WTC11 (cell line): Measurements from ENCODE around the gene GZMM. TPM values are rescaled to one million over a fixed set of nuclear protein-coding genes. Genes with fewer than 3 reads are reported as not detected.

Experiments used
- ATAC-seq: fragments of 200-7000 bp; cut with Tn5 transposase; 2 replicates; pipeline ENCODE4 v1.10.0; 2021; ENCODE audit warnings: mild to moderate bottlenecking, moderate library complexity
- CTCF ChIA-PET: fragments of 300-600 bp; sonication (Branson Sonifier 250); formaldehyde crosslinking; loops from one replicate; lab custom pipeline; 2021; ENCODE audit warnings: antibody characterized with exemption; lab: Charles Lee
- POLR2A ChIA-PET: fragments of 350-600 bp; sonication (Branson Sonifier 250); formaldehyde crosslinking; loops from one replicate; lab custom pipeline; 2021; ENCODE audit warnings: antibody characterized with exemption; lab: Charles Lee
- DNase-seq: peaks from one replicate; pipeline ENCODE4 v3.0.0; 2021; ENCODE audit warnings: low spot score
- H3K27ac Mint-ChIP-seq: 2 replicates; pipeline ENCODE4 v1.8.0; 2021; ENCODE audit warnings: mixed read lengths
- H3K27me3 Mint-ChIP-seq: 2 replicates; pipeline ENCODE4 v1.8.0; 2021; ENCODE audit warnings: low read depth, mild to moderate bottlenecking, moderate library complexity, mixed read lengths
- H3K36me3 Mint-ChIP-seq: 2 replicates; pipeline ENCODE4 v1.8.0; 2021; ENCODE audit warnings: mixed read lengths
- H3K4me1 Mint-ChIP-seq: 2 replicates; pipeline ENCODE4 v1.8.0; 2022; ENCODE audit warnings: mixed read lengths
- H3K4me3 Mint-ChIP-seq: 2 replicates; pipeline ENCODE4 v1.8.0; 2021; ENCODE audit warnings: mild to moderate bottlenecking, moderate library complexity, mixed read lengths
- H3K9me3 Mint-ChIP-seq: 2 replicates; pipeline ENCODE4 v1.8.0; 2021; ENCODE audit warnings: mixed read lengths
- AFF4 ChIP-seq: sonication (generic); formaldehyde crosslinking; IDR thresholded peaks from 2 replicates; pipeline ENCODE4 v1.8.1; 2023; ENCODE audit warnings: mild to moderate bottlenecking, missing genetic modification reagents, borderline replicate concordance
- ATF1 ChIP-seq: sonication (generic); formaldehyde crosslinking; IDR thresholded peaks from 2 replicates; pipeline ENCODE4 v1.8.1; 2023; ENCODE audit warnings: mild to moderate bottlenecking, moderate library complexity, missing genetic modification reagents
- ATF2 ChIP-seq: sonication (generic); formaldehyde crosslinking; IDR thresholded peaks from 2 replicates; pipeline ENCODE4 v1.8.1; 2022; ENCODE audit warnings: low read depth, missing genetic modification reagents, borderline replicate concordance
- ATF3 ChIP-seq: sonication (generic); formaldehyde crosslinking; conservative IDR thresholded peaks from 2 replicates; pipeline ENCODE4 v1.8.1; 2022; ENCODE audit warnings: mild to moderate bottlenecking, missing genetic modification reagents
- CREB1 ChIP-seq: sonication (generic); formaldehyde crosslinking; IDR thresholded peaks from 2 replicates; pipeline ENCODE4 v1.8.0; 2023; ENCODE audit warnings: mild to moderate bottlenecking, missing genetic modification reagents
- CTCF ChIP-seq: fragments of 200-600 bp; IDR thresholded peaks from 2 replicates; pipeline ENCODE4 v1.8.0; 2022; ENCODE audit warnings: antibody characterized with exemption
- EMX1 ChIP-seq: fragments of 250-450 bp; sonication (Bioruptor Pico); IDR thresholded peaks from 2 replicates; pipeline ENCODE4 v1.8.0; 2021; ENCODE audit warnings: mild to moderate bottlenecking
- FOXP1 ChIP-seq: sonication (generic); formaldehyde crosslinking; IDR thresholded peaks from 2 replicates; pipeline ENCODE4 v1.8.0; 2022; ENCODE audit warnings: missing genetic modification reagents, mild to moderate bottlenecking, moderate library complexity, borderline replicate concordance
- HMGA2 ChIP-seq: fragments of 250-450 bp; sonication (Bioruptor Pico); IDR thresholded peaks from 2 replicates; pipeline ENCODE4 v1.4.0; 2021; ENCODE audit warnings: mild to moderate bottlenecking, moderate library complexity
- IRF1 ChIP-seq: sonication (generic); formaldehyde crosslinking; IDR thresholded peaks from 2 replicates; pipeline ENCODE4 v1.8.0; 2023; ENCODE audit warnings: missing genetic modification reagents
- KAT7 ChIP-seq: sonication (generic); formaldehyde crosslinking; IDR thresholded peaks from 2 replicates; pipeline ENCODE4 v1.8.1; 2023; ENCODE audit warnings: missing genetic modification reagents, mild to moderate bottlenecking, borderline replicate concordance
- MLX ChIP-seq: sonication (generic); formaldehyde crosslinking; IDR thresholded peaks from 2 replicates; pipeline ENCODE4 v1.8.1; 2023; ENCODE audit warnings: mild to moderate bottlenecking, missing genetic modification reagents, moderate library complexity
- MYBL2 ChIP-seq: sonication (generic); formaldehyde crosslinking; IDR thresholded peaks from 2 replicates; pipeline ENCODE4 v1.8.1; 2023; ENCODE audit warnings: mild to moderate bottlenecking, moderate library complexity, missing genetic modification reagents
- NFATC4 ChIP-seq: fragments of 250-450 bp; sonication (Bioruptor Pico); IDR thresholded peaks from 2 replicates; pipeline ENCODE4 v1.9.0; 2021; ENCODE audit warnings: mild to moderate bottlenecking
- NFE2L1 ChIP-seq: sonication (generic); formaldehyde crosslinking; IDR thresholded peaks from 2 replicates; pipeline ENCODE4 v1.8.1; 2023; ENCODE audit warnings: missing genetic modification reagents
- NR2C2 ChIP-seq: sonication (generic); formaldehyde crosslinking; IDR thresholded peaks from 2 replicates; pipeline ENCODE4 v1.8.0; 2022; ENCODE audit warnings: mild to moderate bottlenecking, missing genetic modification reagents
- SMAD3 ChIP-seq: sonication (generic); formaldehyde crosslinking; IDR thresholded peaks from 2 replicates; pipeline ENCODE4 v1.8.0; 2022; ENCODE audit warnings: missing genetic modification reagents, mild to moderate bottlenecking, borderline replicate concordance
- STAT6 ChIP-seq: sonication (generic); formaldehyde crosslinking; conservative IDR thresholded peaks from 2 replicates; pipeline ENCODE4 v1.8.1; 2023; ENCODE audit warnings: mild to moderate bottlenecking, low read depth, missing genetic modification reagents, moderate library complexity
- TEAD4 ChIP-seq: sonication (generic); formaldehyde crosslinking; IDR thresholded peaks from 2 replicates; pipeline ENCODE4 v1.8.0; 2022; ENCODE audit warnings: mild to moderate bottlenecking, missing genetic modification reagents
- ZBTB43 ChIP-seq: sonication (generic); formaldehyde crosslinking; IDR thresholded peaks from 2 replicates; pipeline ENCODE4 v1.8.1; 2023; ENCODE audit warnings: mild to moderate bottlenecking, missing genetic modification reagents
- ZNF219 ChIP-seq: sonication (generic); formaldehyde crosslinking; IDR thresholded peaks from 2 replicates; pipeline ENCODE4 v1.8.0; 2023; ENCODE audit warnings: missing genetic modification reagents, mild to moderate bottlenecking, borderline replicate concordance
- ZNF396 ChIP-seq: fragments of 250-450 bp; sonication (Bioruptor Pico); IDR thresholded peaks from 2 replicates; pipeline ENCODE4 v1.8.0; 2021; ENCODE audit warnings: mild to moderate bottlenecking, moderate library complexity, borderline replicate concordance
- total RNA-seq: library from RNA; stranded (reverse); gene quantifications from 3 replicates; pipeline ENCODE4 v1.2.3, GENCODE V29; 2021

GZMM gene
- total RNA-seq, 1 experiment from 2014 or later = 0.68 TPM

GRCh38 chr19:579111-579841 is 35.4 kb downstream of the GZMM start:
- H3K27me3 Mint-ChIP-seq = no peaks in the 10 kb centered on the region
- no peak for DNase-seq
- CTCF ChIA-PET = no interaction called here
- POLR2A ChIA-PET = interaction anchor here (0.6 kb wide), 1 partner anchor 390 kb away, joined by 4 read pairs; no protein-coding TSS in a partner anchor
- no peak overlapping the region for H3K4me3 Mint-ChIP-seq
- peaks cover 17% of the 10 kb centered on the region for H3K4me1 Mint-ChIP-seq
- H3K36me3 Mint-ChIP-seq = 0 out of 2 replicates have a peak, but pooled peaks cover 2% of the 10 kb centered on the region
- no peak overlapping the region for H3K27ac Mint-ChIP-seq
- ATAC-seq = no peak
- no peak for TF ChIP-seq IRF1
- TF ChIP-seq HMGA2 = no peak
- no peak for TF ChIP-seq NFATC4
- TF ChIP-seq TEAD4 (CRISPR knock-in tag) = no peak
- no peak for TF ChIP-seq MLX
- no peak for TF ChIP-seq ATF2
- TF ChIP-seq NFE2L1 (CRISPR knock-in tag) = no peak
- no peak for TF ChIP-seq ZNF219 (CRISPR knock-in tag)
- TF ChIP-seq STAT6 (CRISPR knock-in tag) = no peak
- no peaks in the 10 kb centered on the region for H3K9me3 Mint-ChIP-seq

GRCh38 chr19:579842-580155 is 35.9 kb downstream of the GZMM start:
- POLR2A ChIA-PET = no interaction called here
- TF ChIP-seq EMX1 (no peak), ATF1 (CRISPR knock-in tag) (no peak), CTCF (no peak), AFF4 (CRISPR knock-in tag) (no peak), KAT7 (CRISPR knock-in tag) (no peak), SMAD3 (CRISPR knock-in tag) (no peak), MYBL2 (CRISPR knock-in tag) (no peak), NR2C2 (CRISPR knock-in tag) (no peak), ATF3 (CRISPR knock-in tag) (no peak), FOXP1 (no peak), ZBTB43 (CRISPR knock-in tag) (no peak), CREB1 (CRISPR knock-in tag) (no peak), ZNF396 (CRISPR knock-in tag) (no peak)

More at GRCh38 chr19:579842-580155, 35.9 kb downstream of the GZMM start:
- peaks cover 12% of the 10 kb centered on the region for H3K4me1 Mint-ChIP-seq
- CTCF ChIA-PET = no interaction called here
- DNase-seq = no peak
- no peak overlapping the region; the same call in 1 of the 2 replicates for H3K27ac Mint-ChIP-seq
- H3K4me3 Mint-ChIP-seq = no peak overlapping the region
- no peak for ATAC-seq
- 0 out of 2 replicates have a peak, but pooled peaks cover 2% of the 10 kb centered on the region for H3K36me3 Mint-ChIP-seq
- H3K27me3 Mint-ChIP-seq = no peaks in the 10 kb centered on the region
- H3K9me3 Mint-ChIP-seq = no peaks in the 10 kb centered on the region
